ENCODE results near the gene SDC4.

The SDC4 gene

DNA sequence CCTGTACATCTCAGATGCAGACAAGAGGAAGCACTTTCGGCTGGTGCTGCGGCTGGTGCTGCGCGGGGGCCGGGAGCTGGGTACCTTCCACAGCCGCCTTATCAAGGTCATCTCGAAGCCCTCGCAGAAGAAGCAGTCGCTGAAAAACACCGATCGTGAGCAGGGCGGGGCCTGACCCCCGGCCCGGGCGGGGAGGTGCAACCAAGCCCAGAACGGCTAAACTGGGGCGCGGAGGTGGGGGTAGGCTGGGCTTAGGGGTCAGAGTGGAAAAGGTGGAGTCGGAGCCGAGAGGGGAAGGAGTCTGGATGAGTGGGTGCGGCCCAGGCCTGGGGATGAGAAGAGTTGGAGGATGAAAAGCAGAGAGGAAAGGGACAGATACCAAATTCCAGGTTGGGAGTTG, 36.0 kb downstream of the SDC4 start:
- FAIRE-seq = no peak
- TF ChIP-seq TAF1 (IDR thresholded peaks at IDR 0.05; ENCODE audit: borderline replicate concordance, low read depth, low read length) = no peak
- no peak for TF ChIP-seq POLR2A (IDR thresholded peaks at IDR 0.05; ENCODE audit: low read depth, low read length)
- no peak for TF ChIP-seq POLR2AphosphoS5 (IDR thresholded peaks at IDR 0.05; ENCODE audit: low read depth, low read length)
- no peak for DNase-seq (ENCODE audit: insufficient read length)

DNA sequence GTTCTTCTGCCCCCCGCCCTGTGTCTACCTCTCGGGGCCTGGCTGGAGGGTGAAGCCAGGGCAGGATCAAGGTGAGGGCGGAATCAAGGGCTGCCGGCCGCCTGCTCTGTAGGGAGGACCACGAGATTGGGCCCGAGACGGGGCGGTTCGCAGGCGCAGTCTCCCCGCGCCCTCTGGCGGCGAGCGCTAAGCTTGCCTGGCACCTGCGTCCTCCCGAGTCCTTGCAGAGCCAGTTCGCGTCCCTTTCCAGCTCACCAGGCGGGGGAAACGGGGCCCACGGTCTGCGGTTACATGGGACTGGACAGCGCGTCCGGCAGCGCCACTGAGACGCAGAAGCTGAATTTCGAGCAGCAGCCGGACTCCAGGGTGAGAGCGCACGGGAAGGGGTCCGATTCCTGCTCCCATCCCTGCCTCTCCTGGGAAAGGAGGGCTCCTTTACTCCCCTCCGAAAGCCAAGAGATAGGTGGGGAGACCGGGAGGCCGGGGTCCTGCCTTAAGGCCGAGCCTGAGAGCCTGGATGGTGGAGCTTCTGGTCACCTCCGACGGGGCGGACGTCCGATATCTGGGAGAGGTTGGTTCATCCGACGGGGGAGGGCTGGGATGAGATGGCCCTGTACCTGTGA, 36.5 kb downstream of the SDC4 start:
- DNase-seq (ENCODE audit: insufficient read length) (peak; percentile 87), FAIRE-seq (no peak)
- TF ChIP-seq POLR2AphosphoS5 (IDR thresholded peaks at IDR 0.05; ENCODE audit: low read depth, low read length) = no peak
- no peak for TF ChIP-seq TAF1 (IDR thresholded peaks at IDR 0.05; ENCODE audit: borderline replicate concordance, low read depth, low read length)
- TF ChIP-seq POLR2A (IDR thresholded peaks at IDR 0.05; ENCODE audit: low read depth, low read length) = no peak

DNA sequence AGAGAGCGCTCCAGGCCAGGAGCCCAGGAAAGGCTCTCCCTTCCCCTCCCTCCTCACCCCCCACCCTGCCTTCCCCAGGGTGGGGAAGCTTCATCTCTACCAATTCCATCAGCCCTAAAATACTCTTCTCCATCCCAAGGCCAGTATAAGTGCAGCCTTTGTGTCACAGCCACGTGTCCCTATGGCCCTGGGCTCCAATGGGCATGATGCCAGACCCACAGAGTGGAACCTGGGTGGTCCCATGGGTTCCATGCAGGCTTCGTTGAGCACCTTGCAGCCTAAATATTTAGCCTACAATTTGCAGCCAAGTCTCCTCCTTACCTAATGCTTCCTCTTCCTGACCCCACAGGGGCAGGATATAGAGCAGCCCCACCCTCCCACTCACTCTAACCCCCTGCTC, 39.1 kb downstream of the SDC4 start:
- DNase-seq (ENCODE audit: insufficient read length) = no peak
- no peak for FAIRE-seq
- TF ChIP-seq POLR2AphosphoS5 (IDR thresholded peaks at IDR 0.05; ENCODE audit: low read depth, low read length) (no peak), TAF1 (IDR thresholded peaks at IDR 0.05; ENCODE audit: borderline replicate concordance, low read depth, low read length) (no peak), POLR2A (IDR thresholded peaks at IDR 0.05; ENCODE audit: low read depth, low read length) (no peak)

DNA sequence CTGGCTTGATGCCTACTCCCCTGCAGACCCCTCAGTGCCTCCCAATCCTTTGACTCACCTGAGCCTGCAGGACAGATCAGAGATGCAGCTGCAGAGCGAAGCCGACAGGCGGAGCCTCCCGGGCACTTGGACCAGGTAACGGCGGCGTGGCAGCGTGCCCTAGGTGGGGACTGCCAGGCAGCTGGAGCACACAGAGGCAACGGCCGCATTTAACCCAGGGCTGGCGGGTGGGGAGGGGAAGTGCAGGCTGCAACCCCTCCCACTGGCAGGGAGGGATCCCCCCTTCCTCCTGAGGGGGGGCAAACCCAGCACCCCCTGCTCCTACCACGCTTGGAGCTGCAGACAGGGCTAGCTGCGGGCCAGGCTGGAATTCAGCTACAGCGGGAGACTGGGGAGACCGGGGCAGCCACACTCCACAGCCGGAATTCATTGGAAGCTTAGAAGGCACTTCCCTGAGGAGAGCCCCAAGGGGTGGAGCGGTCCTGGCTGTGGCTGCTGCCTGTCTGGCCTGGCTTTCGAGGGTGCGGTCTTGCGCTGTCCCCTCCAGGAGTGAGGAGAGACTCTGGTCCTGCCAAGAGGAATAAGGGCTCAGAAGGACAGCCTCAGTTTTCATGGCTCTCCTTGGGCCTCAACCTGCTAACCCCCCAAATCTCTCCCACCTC, 40.0 kb downstream of the SDC4 start, which contains the start of gene MATN4:
TSS of gene MATN4 (minus strand) at position 183 of the 662 bp plus-strand sequence. CDS start 2,717 bp downstream, outside the sequence.
- FAIRE-seq (no peak), DNase-seq (ENCODE audit: insufficient read length) (no peak)
- TF ChIP-seq POLR2A (IDR thresholded peaks at IDR 0.05; ENCODE audit: low read depth, low read length) (no peak), TAF1 (IDR thresholded peaks at IDR 0.05; ENCODE audit: borderline replicate concordance, low read depth, low read length) (no peak), POLR2AphosphoS5 (IDR thresholded peaks at IDR 0.05; ENCODE audit: low read depth, low read length) (no peak)

DNA sequence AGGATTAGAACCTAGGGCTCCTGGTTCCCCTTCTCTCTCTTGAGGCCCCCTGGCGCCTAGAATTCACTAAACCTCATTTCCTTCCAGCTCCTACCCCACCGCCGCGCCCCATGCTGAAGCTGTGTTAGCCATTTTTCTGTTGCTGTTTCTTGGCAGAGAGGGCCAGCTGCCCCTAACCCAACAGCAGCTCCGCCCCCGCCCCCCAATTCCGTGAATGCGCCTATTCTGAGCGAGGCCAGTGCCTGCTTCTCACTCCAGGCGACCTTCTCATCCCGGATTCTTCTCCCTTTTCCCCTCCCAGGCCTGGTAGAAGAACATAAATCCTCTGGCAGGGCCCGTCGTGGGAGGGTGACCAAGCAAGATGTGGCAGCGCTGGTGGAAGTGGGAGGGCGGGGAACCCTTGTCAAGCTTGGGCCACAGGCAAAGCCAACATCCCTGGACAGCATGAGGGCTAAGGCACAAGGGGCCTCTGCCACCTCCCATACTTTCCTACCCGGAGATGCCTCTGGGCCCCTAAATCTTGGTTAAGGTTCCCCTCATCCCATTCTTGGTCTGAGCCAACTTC, 41.1 kb downstream of the SDC4 start:
- DNase-seq (ENCODE audit: insufficient read length) = no peak
- no peak for FAIRE-seq
- TF ChIP-seq TAF1 (IDR thresholded peaks at IDR 0.05; ENCODE audit: borderline replicate concordance, low read depth, low read length) (no peak), POLR2AphosphoS5 (IDR thresholded peaks at IDR 0.05; ENCODE audit: low read depth, low read length) (no peak), POLR2A (IDR thresholded peaks at IDR 0.05; ENCODE audit: low read depth, low read length) (no peak)

DNA sequence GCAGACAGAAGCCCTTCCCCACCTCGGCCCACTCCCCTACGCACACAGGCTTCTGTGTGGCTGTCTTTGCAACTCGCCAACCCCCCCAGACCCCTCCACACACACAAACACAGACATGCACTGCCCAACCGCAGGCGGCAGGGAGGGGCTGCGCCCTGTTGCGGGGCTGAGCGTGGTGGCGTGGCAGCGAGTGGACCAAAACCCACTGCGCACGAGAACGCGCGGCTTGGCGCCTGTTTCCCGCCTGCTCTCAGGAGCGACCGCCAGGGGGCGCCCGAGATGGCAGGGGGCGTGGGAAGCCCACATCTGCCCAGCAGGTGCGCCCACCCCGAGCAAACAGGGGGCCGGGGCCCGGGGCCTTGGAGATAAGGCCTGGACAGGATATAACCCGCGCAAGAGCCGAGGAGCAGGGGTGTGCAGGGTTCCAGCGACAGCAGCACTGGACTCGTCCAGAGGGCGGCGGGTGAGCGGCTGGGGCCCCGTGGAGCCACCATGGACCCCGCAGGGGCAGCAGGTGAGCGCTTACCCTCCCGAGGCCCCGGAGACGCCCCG, 41.7 kb downstream of the SDC4 start, which contains the start of gene RBPJL:
TSS of gene RBPJL (plus strand) at position 410 of the 552 bp plus-strand sequence. CDS start at position 493, 83 bp downstream.
- FAIRE-seq (no peak), DNase-seq (ENCODE audit: insufficient read length) (peak; percentile 51)
- TF ChIP-seq TAF1 (IDR thresholded peaks at IDR 0.05; ENCODE audit: borderline replicate concordance, low read depth, low read length) (no peak), POLR2A (IDR thresholded peaks at IDR 0.05; ENCODE audit: low read depth, low read length) (no peak), POLR2AphosphoS5 (IDR thresholded peaks at IDR 0.05; ENCODE audit: low read depth, low read length) (no peak)

DNA sequence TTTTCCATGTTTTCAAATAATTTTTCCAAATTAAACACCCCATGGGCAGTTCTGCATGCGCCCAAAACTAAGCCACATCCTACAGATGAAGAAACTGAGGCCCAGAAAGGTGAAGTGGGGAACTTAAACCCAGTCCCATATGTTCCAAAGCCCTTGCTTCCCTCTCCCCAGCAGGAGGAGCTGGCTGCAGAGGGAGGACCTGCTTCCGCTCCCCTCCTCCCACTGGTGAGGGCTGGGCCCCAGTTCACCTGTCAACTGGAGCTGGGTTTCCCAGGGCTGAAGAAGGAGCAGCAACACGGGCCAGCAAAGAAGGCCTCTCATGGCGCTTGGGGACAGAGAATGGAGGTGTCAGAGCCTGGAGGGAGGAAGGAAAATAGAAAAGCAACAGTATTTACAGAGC, 43.0 kb downstream of the SDC4 start:
- FAIRE-seq (no peak), DNase-seq (ENCODE audit: insufficient read length) (no peak)
- TF ChIP-seq POLR2A (IDR thresholded peaks at IDR 0.05; ENCODE audit: low read depth, low read length) (no peak), TAF1 (IDR thresholded peaks at IDR 0.05; ENCODE audit: borderline replicate concordance, low read depth, low read length) (no peak), POLR2AphosphoS5 (IDR thresholded peaks at IDR 0.05; ENCODE audit: low read depth, low read length) (no peak)

DNA sequence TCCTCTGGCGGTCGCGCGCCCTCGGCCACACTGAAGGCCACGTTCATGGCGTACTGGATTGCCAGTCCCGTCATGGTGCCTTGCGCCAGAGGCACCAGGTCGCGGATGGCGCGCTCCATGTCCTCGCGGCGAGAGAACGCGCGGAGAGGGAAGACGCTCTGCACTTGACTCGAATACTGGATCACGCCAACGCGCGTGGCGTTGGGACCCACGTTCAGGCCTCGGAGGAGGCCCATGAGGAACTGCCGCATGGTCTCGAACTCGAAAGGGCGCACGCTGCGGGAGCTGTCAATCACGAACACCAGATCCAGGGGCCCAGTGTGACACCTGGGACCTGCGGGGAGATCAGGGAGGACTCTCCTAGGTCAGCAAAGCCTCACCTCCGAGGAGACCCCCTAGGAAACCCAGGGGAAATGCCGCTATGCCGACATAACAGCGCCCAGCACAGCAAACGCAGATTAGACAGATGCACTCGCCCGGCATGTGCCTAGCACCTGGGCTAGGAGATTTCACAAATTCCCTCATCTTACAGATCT, 43.7 kb downstream of the SDC4 start:
- TF ChIP-seq POLR2AphosphoS5 (IDR thresholded peaks at IDR 0.05; ENCODE audit: low read depth, low read length) = no peak
- no peak for TF ChIP-seq TAF1 (IDR thresholded peaks at IDR 0.05; ENCODE audit: borderline replicate concordance, low read depth, low read length)
- TF ChIP-seq POLR2A (IDR thresholded peaks at IDR 0.05; ENCODE audit: low read depth, low read length) = no peak
- FAIRE-seq = no peak

DNA sequence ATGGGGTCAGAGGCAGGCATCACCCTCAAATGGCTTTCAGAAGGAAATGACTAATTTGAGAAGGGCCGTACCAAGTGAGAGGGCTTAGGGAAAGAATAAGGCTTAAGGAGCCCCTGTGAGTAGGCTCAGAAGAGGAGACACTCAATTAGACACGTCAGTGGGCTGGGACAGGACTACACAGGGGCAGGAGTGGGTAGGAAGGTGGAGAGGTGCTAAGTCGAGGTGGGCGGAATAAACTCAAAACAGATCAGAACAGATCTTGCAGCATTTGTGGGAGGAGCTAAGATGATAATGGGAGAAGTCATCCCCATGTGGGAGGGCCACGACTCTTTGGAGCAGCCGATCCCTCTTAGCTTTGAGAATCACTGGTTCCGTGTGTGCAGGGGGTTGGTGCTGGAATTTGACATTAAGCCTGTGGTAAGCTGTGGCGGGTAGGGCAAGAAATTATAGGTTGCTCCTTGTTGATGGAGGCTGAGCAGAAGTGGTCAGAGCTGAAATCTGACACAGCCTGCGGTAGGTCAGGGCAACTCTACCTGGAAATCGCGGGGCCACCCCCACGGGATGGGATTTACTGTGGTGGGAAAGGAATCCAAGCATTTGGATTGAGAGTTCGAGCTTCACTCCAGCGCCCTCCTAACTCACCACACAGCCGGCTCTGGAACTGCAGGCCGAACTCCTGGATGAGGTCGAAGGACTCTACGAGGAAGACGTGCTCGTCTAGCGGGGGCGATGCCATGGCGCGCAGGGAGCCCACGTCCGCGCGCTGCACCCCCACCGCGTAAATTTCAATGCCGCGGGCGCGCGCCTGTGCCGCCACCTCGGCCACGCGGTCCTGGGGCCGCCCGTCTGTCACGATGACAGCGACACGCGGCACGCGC, 44.4 kb downstream of the SDC4 start:
- no peak for TF ChIP-seq TAF1 (IDR thresholded peaks at IDR 0.05; ENCODE audit: borderline replicate concordance, low read depth, low read length)
- no peak for TF ChIP-seq POLR2AphosphoS5 (IDR thresholded peaks at IDR 0.05; ENCODE audit: low read depth, low read length)
- no peak for TF ChIP-seq POLR2A (IDR thresholded peaks at IDR 0.05; ENCODE audit: low read depth, low read length)
- FAIRE-seq = no peak
- DNase-seq (ENCODE audit: insufficient read length) = no peak

More for the DNA sequence above, 43.7 kb downstream of the SDC4 start:
- DNase-seq (ENCODE audit: insufficient read length) = no peak

DNA sequence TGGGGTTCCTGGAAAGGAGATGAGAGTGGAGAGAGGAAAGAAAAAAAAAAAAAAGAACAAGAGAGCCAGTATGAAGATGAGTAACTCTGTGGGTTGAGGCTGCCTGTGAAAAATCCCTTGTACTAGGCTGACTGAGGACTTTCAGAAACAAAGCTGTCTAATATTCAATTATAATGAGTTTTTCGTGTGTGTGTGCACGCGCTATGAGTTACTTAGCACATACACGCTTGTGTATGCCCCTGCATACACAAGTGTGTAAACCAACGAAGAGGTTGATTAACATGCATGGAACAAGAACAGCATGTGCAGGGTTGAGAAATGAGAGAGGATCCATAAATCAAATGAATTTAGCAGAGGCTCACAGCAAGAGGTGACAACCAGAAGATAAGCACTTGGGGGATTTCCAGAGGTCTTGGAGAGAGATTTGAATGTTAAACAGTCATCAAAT, 46.4 kb downstream of the SDC4 start:
- TF ChIP-seq POLR2AphosphoS5 (IDR thresholded peaks at IDR 0.05; ENCODE audit: low read depth, low read length) (no peak), POLR2A (IDR thresholded peaks at IDR 0.05; ENCODE audit: low read depth, low read length) (no peak), TAF1 (IDR thresholded peaks at IDR 0.05; ENCODE audit: borderline replicate concordance, low read depth, low read length) (no peak)
- DNase-seq (ENCODE audit: insufficient read length) = no peak
- no peak for FAIRE-seq
